ENCODE results near the gene ZDHHC19.
A peak's percentile ranks its signal among the peaks of the same experiment; 100 is the strongest.

The ZDHHC19 gene

DNA sequence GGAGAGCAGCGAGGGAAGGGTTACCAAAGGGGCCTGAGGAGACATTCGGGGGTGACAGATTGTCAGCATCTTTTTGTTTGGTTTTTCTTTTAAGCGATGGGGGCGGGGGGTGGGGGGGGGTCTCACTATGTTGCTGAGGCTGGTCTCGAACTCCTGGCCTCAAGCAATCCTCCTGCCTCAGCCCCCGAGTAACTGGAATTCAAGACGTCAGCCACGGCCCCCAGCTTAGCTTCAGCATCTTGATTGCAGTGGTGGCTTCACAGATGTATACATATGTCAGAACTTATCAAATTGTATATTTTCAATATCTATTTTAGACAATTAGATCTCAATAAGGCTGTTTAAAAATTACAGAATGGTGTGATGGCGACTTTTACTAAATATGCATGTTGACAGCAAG is 30.9 kb downstream of the ZDHHC19 start:
- DNase-seq (ENCODE audit: low read depth) = no peak
- TF ChIP-seq POLR2A (IDR thresholded peaks at IDR 0.05; ENCODE audit: extremely low read depth, insufficient read length) = no peak
- no peak for TF ChIP-seq MYC (IDR thresholded peaks at IDR 0.05; ENCODE audit: low read depth, low read length)
- TF ChIP-seq, protein P1, sequence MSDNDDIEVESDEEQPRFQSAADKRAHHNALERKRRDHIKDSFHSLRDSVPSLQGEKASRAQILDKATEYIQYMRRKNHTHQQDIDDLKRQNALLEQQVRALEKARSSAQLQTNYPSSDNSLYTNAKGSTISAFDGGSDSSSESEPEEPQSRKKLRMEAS (IDR thresholded peaks at IDR 0.05; ENCODE audit: low read depth, low read length) = no peak
- TF ChIP-seq, protein P2, sequence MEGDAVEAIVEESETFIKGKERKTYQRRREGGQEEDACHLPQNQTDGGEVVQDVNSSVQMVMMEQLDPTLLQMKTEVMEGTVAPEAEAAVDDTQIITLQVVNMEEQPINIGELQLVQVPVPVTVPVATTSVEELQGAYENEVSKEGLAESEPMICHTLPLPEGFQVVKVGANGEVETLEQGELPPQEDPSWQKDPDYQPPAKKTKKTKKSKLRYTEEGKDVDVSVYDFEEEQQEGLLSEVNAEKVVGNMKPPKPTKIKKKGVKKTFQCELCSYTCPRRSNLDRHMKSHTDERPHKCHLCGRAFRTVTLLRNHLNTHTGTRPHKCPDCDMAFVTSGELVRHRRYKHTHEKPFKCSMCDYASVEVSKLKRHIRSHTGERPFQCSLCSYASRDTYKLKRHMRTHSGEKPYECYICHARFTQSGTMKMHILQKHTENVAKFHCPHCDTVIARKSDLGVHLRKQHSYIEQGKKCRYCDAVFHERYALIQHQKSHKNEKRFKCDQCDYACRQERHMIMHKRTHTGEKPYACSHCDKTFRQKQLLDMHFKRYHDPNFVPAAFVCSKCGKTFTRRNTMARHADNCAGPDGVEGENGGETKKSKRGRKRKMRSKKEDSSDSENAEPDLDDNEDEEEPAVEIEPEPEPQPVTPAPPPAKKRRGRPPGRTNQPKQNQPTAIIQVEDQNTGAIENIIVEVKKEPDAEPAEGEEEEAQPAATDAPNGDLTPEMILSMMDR (IDR thresholded peaks at IDR 0.05; ENCODE audit: low read depth, low read length) = no peak
- H3K4me3 ChIP-seq (ENCODE audit: low read depth, low read length) = no peak overlapping the region

DNA sequence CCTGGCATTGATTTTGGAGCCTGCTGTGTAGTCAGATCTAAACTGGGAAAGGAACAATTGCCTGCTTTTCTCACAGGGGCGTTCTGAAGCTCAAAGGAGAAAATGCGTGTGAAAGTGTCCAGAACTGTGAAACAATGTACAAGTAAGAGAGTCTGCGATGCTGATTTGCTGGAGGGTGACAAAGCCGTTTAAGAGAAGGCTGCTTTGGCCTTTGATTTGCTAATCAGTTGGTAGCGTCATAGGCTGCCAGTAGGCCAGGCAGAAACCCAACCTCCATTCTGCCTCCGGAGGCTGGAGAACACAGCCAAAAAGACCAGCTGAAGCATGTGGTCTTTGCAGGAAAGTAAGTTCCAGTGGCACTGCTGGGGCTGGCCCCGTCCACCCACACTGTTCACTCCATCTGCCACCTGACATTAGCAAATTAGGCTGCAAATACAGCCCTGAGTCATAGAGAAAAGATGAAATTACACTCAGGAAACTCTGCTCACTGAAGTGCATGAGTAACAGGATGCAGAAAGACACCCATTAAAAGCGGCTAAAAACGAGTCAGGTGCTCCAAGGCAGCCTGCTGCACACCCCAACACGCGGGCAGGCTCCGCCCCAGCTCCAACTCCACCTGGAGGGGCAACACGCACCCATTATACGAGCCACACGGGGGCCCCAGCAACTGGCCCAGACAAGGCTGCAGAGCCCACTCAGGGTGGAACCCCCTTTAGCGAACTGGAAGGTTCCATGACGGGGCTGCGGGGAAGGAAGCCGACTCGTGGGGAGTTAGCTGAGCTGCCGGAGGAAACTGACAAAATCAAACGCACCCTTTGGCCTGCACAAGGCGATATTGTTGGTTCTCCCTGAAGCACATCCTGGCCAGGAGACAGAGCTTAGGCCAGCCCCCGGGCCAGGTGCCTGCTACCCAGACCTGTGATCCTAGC is 31.6 kb downstream of the ZDHHC19 start:
- peak; percentile 92 for DNase-seq (ENCODE audit: low read depth)
- TF ChIP-seq POLR2A (IDR thresholded peaks at IDR 0.05; ENCODE audit: extremely low read depth, insufficient read length) (peak; percentile 14), MYC (IDR thresholded peaks at IDR 0.05; ENCODE audit: low read depth, low read length) (peak; percentile 81)
- TF ChIP-seq, protein P2 (IDR thresholded peaks at IDR 0.05; ENCODE audit: low read depth, low read length) = no peak
- TF ChIP-seq, protein P1 (IDR thresholded peaks at IDR 0.05; ENCODE audit: low read depth, low read length) = peak; percentile 71
- H3K4me3 ChIP-seq (ENCODE audit: low read depth, low read length) = peak overlapping the region; percentile 14

DNA sequence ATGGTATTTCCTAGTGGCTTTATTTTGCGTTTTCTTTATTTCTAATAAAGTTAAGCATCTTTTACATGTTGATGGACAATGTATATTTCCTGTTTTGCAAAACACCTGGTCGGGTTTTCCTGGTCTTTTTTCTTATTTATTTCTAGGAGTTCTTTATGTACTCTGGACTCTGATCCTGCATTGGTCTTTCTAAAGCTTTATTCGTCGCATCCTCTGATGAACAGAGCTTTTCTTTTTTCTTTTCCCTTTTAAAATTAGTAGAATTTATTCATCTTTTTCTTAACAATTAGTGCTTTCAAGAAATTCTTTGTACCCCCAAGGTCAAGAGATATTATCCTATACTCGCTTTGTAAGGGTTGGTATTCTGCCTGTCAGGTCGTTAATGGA is 32.2 kb downstream of the ZDHHC19 start:
- no peak for DNase-seq (ENCODE audit: low read depth)
- peak overlapping the region; percentile 14 for H3K4me3 ChIP-seq (ENCODE audit: low read depth, low read length)
- TF ChIP-seq MYC (IDR thresholded peaks at IDR 0.05; ENCODE audit: low read depth, low read length) (no peak), POLR2A (IDR thresholded peaks at IDR 0.05; ENCODE audit: extremely low read depth, insufficient read length) (no peak)
- TF ChIP-seq, protein P1 (IDR thresholded peaks at IDR 0.05; ENCODE audit: low read depth, low read length) = no peak
- TF ChIP-seq, protein P2 (IDR thresholded peaks at IDR 0.05; ENCODE audit: low read depth, low read length) = no peak

DNA sequence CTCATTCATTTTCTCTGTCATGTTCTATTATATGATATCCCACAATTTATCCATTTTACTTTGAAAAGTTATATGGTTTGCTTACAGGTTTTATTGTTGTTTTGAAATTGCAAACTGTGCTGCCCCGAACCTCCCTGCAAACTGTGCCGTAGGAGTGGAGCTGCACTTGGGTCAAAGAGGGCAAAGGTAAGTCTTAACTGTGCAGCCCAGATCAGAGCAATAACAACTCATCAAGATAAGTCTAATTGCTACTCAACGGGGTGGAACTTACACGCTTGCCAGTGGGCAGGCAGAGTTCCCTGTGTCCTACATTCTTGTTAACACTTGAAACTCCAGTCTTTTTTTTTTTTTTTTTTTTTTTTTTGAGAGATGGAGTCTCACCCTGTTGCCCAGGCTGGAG is 33.2 kb downstream of the ZDHHC19 start:
- TF ChIP-seq POLR2A (IDR thresholded peaks at IDR 0.05; ENCODE audit: extremely low read depth, insufficient read length) = no peak
- no peak for TF ChIP-seq MYC (IDR thresholded peaks at IDR 0.05; ENCODE audit: low read depth, low read length)
- no peak overlapping the region for H3K4me3 ChIP-seq (ENCODE audit: low read depth, low read length)
- no peak for DNase-seq (ENCODE audit: low read depth)

DNA sequence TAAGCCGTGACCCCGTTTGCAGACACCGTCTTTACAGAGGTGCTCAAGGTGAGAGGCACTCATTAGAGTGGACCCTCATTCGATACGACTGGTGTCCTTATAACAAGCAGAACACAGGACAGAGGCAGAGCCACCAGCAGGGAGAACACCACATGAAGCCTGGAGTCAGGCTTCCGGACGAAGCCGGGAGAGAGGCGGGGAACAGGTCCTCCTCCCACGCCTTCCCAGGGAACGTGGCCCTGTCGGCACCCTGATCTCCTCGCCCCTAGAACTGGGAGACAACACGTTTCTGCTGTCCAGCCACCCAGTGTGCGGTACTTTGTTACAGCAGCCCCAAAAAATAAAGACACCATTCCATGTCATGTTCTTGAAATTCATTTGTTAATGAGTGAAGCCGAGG is 33.6 kb downstream of the ZDHHC19 start:
- no peak for DNase-seq (ENCODE audit: low read depth)
- TF ChIP-seq, protein P2 (IDR thresholded peaks at IDR 0.05; ENCODE audit: low read depth, low read length) = no peak
- TF ChIP-seq, protein P1 (IDR thresholded peaks at IDR 0.05; ENCODE audit: low read depth, low read length) = no peak
- TF ChIP-seq MYC (IDR thresholded peaks at IDR 0.05; ENCODE audit: low read depth, low read length) (no peak), POLR2A (IDR thresholded peaks at IDR 0.05; ENCODE audit: extremely low read depth, insufficient read length) (no peak)

DNA sequence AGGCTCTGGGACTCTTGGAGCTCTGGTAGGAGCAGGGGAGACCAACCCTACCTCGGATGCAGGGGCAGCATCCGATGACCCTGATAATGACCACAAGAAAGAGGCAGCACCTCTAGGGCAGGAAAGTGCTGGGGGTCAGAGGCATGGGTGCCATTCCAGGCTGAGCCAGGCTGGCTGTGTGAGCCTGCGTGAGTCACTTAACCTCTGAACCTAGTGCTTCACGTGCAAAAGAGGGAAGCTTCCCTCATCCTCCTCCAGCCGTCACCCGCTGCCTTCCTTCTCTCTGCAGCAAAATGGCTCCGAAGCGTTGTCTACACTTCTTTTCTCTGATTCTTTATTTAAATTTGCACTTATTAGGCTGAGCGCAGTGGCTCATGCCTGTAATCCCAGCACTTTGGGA is 35.5 kb downstream of the ZDHHC19 start:
- DNase-seq (ENCODE audit: low read depth) = peak; percentile 72
- TF ChIP-seq, protein P2 (IDR thresholded peaks at IDR 0.05; ENCODE audit: low read depth, low read length) = no peak
- TF ChIP-seq POLR2A (IDR thresholded peaks at IDR 0.05; ENCODE audit: extremely low read depth, insufficient read length) (no peak), MYC (IDR thresholded peaks at IDR 0.05; ENCODE audit: low read depth, low read length) (no peak)
- TF ChIP-seq, protein P1 (IDR thresholded peaks at IDR 0.05; ENCODE audit: low read depth, low read length) = no peak

More for the DNA sequence above, 33.6 kb downstream of the ZDHHC19 start:
- no peak overlapping the region for H3K4me3 ChIP-seq (ENCODE audit: low read depth, low read length)

More for the DNA sequence above, 35.5 kb downstream of the ZDHHC19 start:
- no peak overlapping the region for H3K4me3 ChIP-seq (ENCODE audit: low read depth, low read length)

Measured in NB4 (cell line).